Naive B cell (primary cell): ENCODE data around the gene REL. TPM values are rescaled to one million over a fixed set of nuclear protein-coding genes. Genes with fewer than 3 reads are reported as not detected.
A peak's percentile ranks its signal among the peaks of the same experiment; 100 is the strongest.
"Not testable (repeated sequence)": the region's sequence is repeated elsewhere in the genome, so short reads cannot be mapped to it uniquely, and the experiment has no call there.

Experiments used
- ATAC-seq, 2 donors: fragments of 150-1000 bp; cut with Tn5 transposase; 2 replicates each; pipeline ENCODE4 v1.10.0; 2021; ENCODE audit warnings: low read depth in 2 of 2, mild to moderate bottlenecking in 2 of 2, moderate library complexity in 2 of 2
- DNase-seq: peaks from one replicate; pipeline ENCODE4 v3.0.0; 2022
- H3K27ac Mint-ChIP-seq, 6 donors: one replicate each; pipeline ENCODE4 v1.8.0; 2020 to 2022; ENCODE audit warnings: mild to moderate bottlenecking in 6 of 6, mixed read lengths in 6 of 6, moderate library complexity in 5 of 6, inconsistent platforms in 2 of 6
- H3K27me3 Mint-ChIP-seq, 3 donors: one replicate each; pipeline ENCODE4 v1.8.0; 2021 to 2022; ENCODE audit warnings: mixed read lengths in 3 of 3, mild to moderate bottlenecking in 1 of 3
- H3K36me3 Mint-ChIP-seq, 2 donors: one replicate each; pipeline ENCODE4 v1.8.0; 2020 to 2022; ENCODE audit warnings: mixed read lengths in 2 of 2, inconsistent platforms in 1 of 2, mild to moderate bottlenecking in 1 of 2
- H3K4me1 Mint-ChIP-seq, 3 donors: one replicate each; pipeline ENCODE4 v1.8.0; 2020 to 2022; ENCODE audit warnings: mixed read lengths in 3 of 3, inconsistent platforms in 1 of 3, mild to moderate bottlenecking in 1 of 3, moderate library complexity in 1 of 3
- H3K4me3 Mint-ChIP-seq, 8 donors: one replicate each; pipeline ENCODE4 v1.8.0; 2020 to 2022; ENCODE audit warnings: mild to moderate bottlenecking in 8 of 8, mixed read lengths in 8 of 8, moderate library complexity in 8 of 8, inconsistent platforms in 2 of 8
- H3K9me3 Mint-ChIP-seq, 7 donors: one replicate each; pipeline ENCODE4 v1.8.0; 2020 to 2022; ENCODE audit warnings: mixed read lengths in 7 of 7, mild to moderate bottlenecking in 5 of 7, inconsistent platforms in 2 of 7, moderate library complexity in 1 of 7
- polyA plus RNA-seq, 6 donors: library from polyadenylated mRNA; unstranded; fragments of 300-500 nt; fragmentation: Illumina TruSeq; gene quantifications; one replicate each; pipeline ENCODE4 v1.2.3, GENCODE V29; 2021; ENCODE audit warnings: low read depth in 6 of 6

REL gene
- polyA plus RNA-seq, 6 donors from 2014 or later, result 30.1 to 125 (median 106) TPM

GRCh38 chr2:60873381-60873780 lies 8.0 kb upstream of the REL start:
- Mint-ChIP-seq H3K27ac (peak overlapping the region; percentile 87 to 97 (median 96)), H3K27me3 (no peaks in the 10 kb centered on the region)

GRCh38 chr2:60875520-60875919 lies 5.9 kb upstream of the REL start:
- H3K36me3 Mint-ChIP-seq, result peaks cover 0 to 5% of the 10 kb centered on the region in 2 donors
- peaks cover 28 to 57% (median 55%) of the 10 kb centered on the region in 3 donors for H3K4me1 Mint-ChIP-seq
- DNase-seq, result no peak
- peaks cover 1 to 7% (median 5%) of the 10 kb centered on the region in 7 donors for H3K9me3 Mint-ChIP-seq
- peak overlapping the region in 2 of 8 donors; percentile 23 to 75 for H3K4me3 Mint-ChIP-seq
- no peaks in the 10 kb centered on the region for H3K27me3 Mint-ChIP-seq
- H3K27ac Mint-ChIP-seq, result peak overlapping the region; percentile 0 to 91 (median 28)
- no peak for ATAC-seq

More at GRCh38 chr2:60873381-60873780, 8.0 kb upstream of the REL start:
- peak; percentile 96 for ATAC-seq
- Mint-ChIP-seq H3K9me3 (peaks cover 1 to 7% (median 5%) of the 10 kb centered on the region in 7 donors), H3K36me3 (peaks cover 0 to 5% of the 10 kb centered on the region in 2 donors), H3K4me3 (peak overlapping the region; percentile 13 to 85 (median 53)), H3K4me1 (peaks cover 24 to 53% (median 46%) of the 10 kb centered on the region in 3 donors)
- DNase-seq, result peak; percentile 70

GRCh38 chr2:60880643-60881046 lies 729 bp upstream of the REL start:
- Mint-ChIP-seq H3K4me3 (peak overlapping the region; percentile 93 to 99 (median 96)), H3K27ac (peak overlapping the region; percentile 98 to 100 (median 99)), H3K9me3 (peaks cover under 1 to 3% (median 2%) of the 10 kb centered on the region in 7 donors), H3K4me1 (peaks cover 25 to 49% (median 40%) of the 10 kb centered on the region in 3 donors), H3K27me3 (no peaks in the 10 kb centered on the region), H3K36me3 (peaks cover 9 to 15% of the 10 kb centered on the region in 2 donors)
- no peak for ATAC-seq
- DNase-seq, result no peak

- peak; percentile 40 to 47 for ATAC-seq
- peak overlapping the region; percentile 97 to 100 (median 98) for H3K4me3 Mint-ChIP-seq
- H3K27ac Mint-ChIP-seq, result peak overlapping the region; percentile 98 to 100 (median 99)
- H3K4me1 Mint-ChIP-seq, result peaks cover 38 to 59% (median 53%) of the 10 kb centered on the region in 3 donors
- peak; percentile 77 for DNase-seq
- H3K9me3 Mint-ChIP-seq, result no peaks in the 10 kb centered on the region
- H3K27me3 Mint-ChIP-seq, result no peaks in the 10 kb centered on the region
- H3K36me3 Mint-ChIP-seq, result peaks cover 9 to 18% of the 10 kb centered on the region in 2 donors
Measured at GRCh38 chr2:60882971-60883753, 1.8 kb downstream of the REL start.

GRCh38 chr2:60883896-60884295 lies 2.5 kb downstream of the REL start:
- Mint-ChIP-seq H3K4me1 (peaks cover 43 to 60% (median 58%) of the 10 kb centered on the region in 3 donors), H3K9me3 (no peaks in the 10 kb centered on the region), H3K27me3 (no peaks in the 10 kb centered on the region), H3K36me3 (peaks cover 12 to 21% of the 10 kb centered on the region in 2 donors), H3K4me3 (peak overlapping the region; percentile 97 to 100 (median 98)), H3K27ac (peak overlapping the region; percentile 49 to 100 (median 99))
- ATAC-seq, result no peak
- no peak for DNase-seq

- Mint-ChIP-seq H3K9me3 (no peaks in the 10 kb centered on the region), H3K27ac (peak overlapping the region in 5 of 6 donors; percentile 69 to 95 (median 89)), H3K4me3 (peak overlapping the region; percentile 64 to 100 (median 86)), H3K36me3 (peaks cover 17 to 26% of the 10 kb centered on the region in 2 donors), H3K27me3 (no peaks in the 10 kb centered on the region), H3K4me1 (peaks cover 46 to 64% (median 60%) of the 10 kb centered on the region in 3 donors)
- ATAC-seq (no peak), DNase-seq (no peak)
Measured at GRCh38 chr2:60884800-60885199, 3.4 kb downstream of the REL start.

- H3K4me3 Mint-ChIP-seq, result peak overlapping the region; percentile 64 to 100 (median 86)
- peaks cover 0 to 2% (median 0%) of the 10 kb centered on the region in 7 donors for H3K9me3 Mint-ChIP-seq
- no peaks in the 10 kb centered on the region for H3K27me3 Mint-ChIP-seq
- H3K27ac Mint-ChIP-seq, result peak overlapping the region; percentile 41 to 95 (median 80)
- H3K36me3 Mint-ChIP-seq, result peaks cover 17 to 26% of the 10 kb centered on the region in 2 donors
- no peak for DNase-seq
- ATAC-seq, result no peak
- peaks cover 51 to 63% (median 61%) of the 10 kb centered on the region in 3 donors for H3K4me1 Mint-ChIP-seq
Measured at GRCh38 chr2:60885683-60886082, 4.3 kb downstream of the REL start.

- Mint-ChIP-seq H3K4me3 (peak overlapping the region; percentile 8 to 76 (median 55)), H3K36me3 (peaks cover 25 to 31% of the 10 kb centered on the region in 2 donors), H3K27me3 (no peaks in the 10 kb centered on the region), H3K9me3 (peaks cover 0 to 2% (median 0%) of the 10 kb centered on the region in 7 donors), H3K27ac (peak overlapping the region in 5 of 6 donors; percentile 4 to 76 (median 41)), H3K4me1 (peaks cover 61 to 74% (median 68%) of the 10 kb centered on the region in 3 donors)
- ATAC-seq, result no peak
- no peak for DNase-seq
Measured at GRCh38 chr2:60886991-60887390, 5.6 kb downstream of the REL start.

GRCh38 chr2:60888853-60889252 lies 7.5 kb downstream of the REL start:
- peak overlapping the region; percentile 26 to 88 (median 80) for H3K27ac Mint-ChIP-seq
- peaks cover 0 to 2% (median 0%) of the 10 kb centered on the region in 7 donors for H3K9me3 Mint-ChIP-seq
- DNase-seq (no peak), ATAC-seq (peak; percentile 39 to 56)
- H3K27me3 Mint-ChIP-seq, result no peaks in the 10 kb centered on the region
- peaks cover 23 to 24% of the 10 kb centered on the region in 2 donors for H3K36me3 Mint-ChIP-seq
- peak overlapping the region; percentile 10 to 81 (median 50) for H3K4me3 Mint-ChIP-seq
- peaks cover 55 to 73% (median 63%) of the 10 kb centered on the region in 3 donors for H3K4me1 Mint-ChIP-seq

GRCh38 chr2:60889581-60890392 lies 8.4 kb downstream of the REL start:
- DNase-seq, ATAC-seq, H3K9me3 Mint-ChIP-seq, H3K27me3 Mint-ChIP-seq: not testable (repeated sequence)
- Mint-ChIP-seq H3K4me1 (peaks cover 52 to 69% (median 61%) of the 10 kb centered on the region in 3 donors), H3K27ac (peak overlapping the region in 5 of 6 donors; percentile 41 to 87 (median 69)), H3K4me3 (peak overlapping the region in 5 of 8 donors; percentile 20 to 71 (median 52)), H3K36me3 (peaks cover 25 to 30% of the 10 kb centered on the region in 2 donors)

- peak overlapping the region in 2 of 6 donors; percentile 3 to 87 for H3K27ac Mint-ChIP-seq
- ATAC-seq, result no peak
- peaks cover 25 to 30% of the 10 kb centered on the region in 2 donors for H3K36me3 Mint-ChIP-seq
- DNase-seq, result no peak
- peaks cover 0 to 2% (median 0%) of the 10 kb centered on the region in 7 donors for H3K9me3 Mint-ChIP-seq
- no peaks in the 10 kb centered on the region for H3K27me3 Mint-ChIP-seq
- H3K4me3 Mint-ChIP-seq, result peak overlapping the region in 5 of 8 donors; percentile 20 to 71 (median 45)
- H3K4me1 Mint-ChIP-seq, result peaks cover 47 to 64% (median 56%) of the 10 kb centered on the region in 3 donors
Measured at GRCh38 chr2:60890393-60890707, 9.0 kb downstream of the REL start.

GRCh38 chr2:60891180-60891579 lies 9.8 kb downstream of the REL start:
- Mint-ChIP-seq H3K4me3 (no peak overlapping the region), H3K9me3 (peaks cover 0 to 2% (median 0%) of the 10 kb centered on the region in 7 donors), H3K27me3 (no peaks in the 10 kb centered on the region), H3K4me1 (peaks cover 41 to 56% (median 49%) of the 10 kb centered on the region in 3 donors), H3K36me3 (peaks cover 25 to 33% of the 10 kb centered on the region in 2 donors), H3K27ac (peak overlapping the region in 2 of 6 donors; percentile 63 to 87)
- DNase-seq (no peak), ATAC-seq (peak in 1 of 2 donors; percentile 34)

GRCh38 chr2:60898567-60898966 lies 17.2 kb downstream of the REL start:
- H3K4me3 Mint-ChIP-seq, result peak overlapping the region in 1 of 8 donors; percentile 17
- no peak for DNase-seq
- no peak for ATAC-seq
- H3K4me1 Mint-ChIP-seq, result peaks cover 23 to 37% (median 29%) of the 10 kb centered on the region in 3 donors
- H3K27me3 Mint-ChIP-seq, result no peaks in the 10 kb centered on the region
- H3K27ac Mint-ChIP-seq, result peak overlapping the region in 2 of 6 donors; percentile 70 to 86
- H3K36me3 Mint-ChIP-seq, result peaks cover 26 to 30% of the 10 kb centered on the region in 2 donors
- no peaks in the 10 kb centered on the region for H3K9me3 Mint-ChIP-seq
